ENCODE data around the gene FXYD4.

DNA sequence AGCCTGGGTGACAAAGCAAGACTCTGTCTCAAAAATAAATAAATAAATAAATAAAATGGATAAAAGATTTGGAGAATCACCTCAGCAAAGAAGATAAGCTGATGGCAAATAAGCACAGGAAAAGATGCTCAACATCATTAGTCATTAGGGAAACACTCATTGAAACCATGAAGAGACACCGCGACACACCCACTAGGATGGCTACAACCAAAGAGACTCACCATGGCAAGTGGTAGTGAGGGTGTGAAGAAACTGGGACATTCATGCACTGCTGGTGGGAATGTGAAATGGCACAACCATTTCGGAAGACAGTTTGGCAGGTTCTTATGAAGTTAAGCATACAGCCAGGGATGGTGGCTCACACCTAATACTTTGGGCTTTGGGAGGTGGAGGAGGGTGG is 37.8 kb upstream of the FXYD4 start:
- TF ChIP-seq, protein P1, sequence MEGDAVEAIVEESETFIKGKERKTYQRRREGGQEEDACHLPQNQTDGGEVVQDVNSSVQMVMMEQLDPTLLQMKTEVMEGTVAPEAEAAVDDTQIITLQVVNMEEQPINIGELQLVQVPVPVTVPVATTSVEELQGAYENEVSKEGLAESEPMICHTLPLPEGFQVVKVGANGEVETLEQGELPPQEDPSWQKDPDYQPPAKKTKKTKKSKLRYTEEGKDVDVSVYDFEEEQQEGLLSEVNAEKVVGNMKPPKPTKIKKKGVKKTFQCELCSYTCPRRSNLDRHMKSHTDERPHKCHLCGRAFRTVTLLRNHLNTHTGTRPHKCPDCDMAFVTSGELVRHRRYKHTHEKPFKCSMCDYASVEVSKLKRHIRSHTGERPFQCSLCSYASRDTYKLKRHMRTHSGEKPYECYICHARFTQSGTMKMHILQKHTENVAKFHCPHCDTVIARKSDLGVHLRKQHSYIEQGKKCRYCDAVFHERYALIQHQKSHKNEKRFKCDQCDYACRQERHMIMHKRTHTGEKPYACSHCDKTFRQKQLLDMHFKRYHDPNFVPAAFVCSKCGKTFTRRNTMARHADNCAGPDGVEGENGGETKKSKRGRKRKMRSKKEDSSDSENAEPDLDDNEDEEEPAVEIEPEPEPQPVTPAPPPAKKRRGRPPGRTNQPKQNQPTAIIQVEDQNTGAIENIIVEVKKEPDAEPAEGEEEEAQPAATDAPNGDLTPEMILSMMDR (IDR thresholded peaks at IDR 0.05) = no peak
- TF ChIP-seq POLR2A (IDR thresholded peaks at IDR 0.05) = no peak
- no peak for TF ChIP-seq POLR2AphosphoS5 (IDR thresholded peaks at IDR 0.05; ENCODE audit: insufficient read depth in 1 of 2, low read depth in 1 of 2)
